Activated CD8-positive, alpha-beta T cell treated with anti-CD3 and anti-CD28 coated beads for 36 hours (primary cell): ENCODE results near the gene GALNT16. TPM values are rescaled to one million over a fixed set of nuclear protein-coding genes. Genes with fewer than 3 reads are reported as not detected.

Experiments
- ATAC-seq: fragments of 200-7000 bp; cut with Tn5 transposase; one replicate; pipeline ENCODE4 v1.10.0; 2021; ENCODE audit warnings: mild to moderate bottlenecking, moderate library complexity
- CTCF ChIA-PET: fragments of 350-600 bp; sonication (Branson Sonifier 250); formaldehyde crosslinking; loops from one replicate; lab custom pipeline; 2021; ENCODE audit warnings: antibody characterized with exemption; lab: Charles Lee
- POLR2A ChIA-PET: fragments of 350-600 bp; sonication (Branson Sonifier 250); formaldehyde crosslinking; loops from one replicate; lab custom pipeline; 2021; ENCODE audit warnings: antibody characterized with exemption; lab: Charles Lee
- DNase-seq: peaks from one replicate; pipeline ENCODE4 v3.0.0-alpha.2; 2020
- H3K27ac Mint-ChIP-seq: one replicate; pipeline ENCODE4 v1.8.0; 2021; ENCODE audit warnings: mild to moderate bottlenecking, mixed read lengths
- H3K27me3 Mint-ChIP-seq: one replicate; pipeline ENCODE4 v1.8.0; 2021; ENCODE audit warnings: mixed read lengths
- H3K36me3 Mint-ChIP-seq: one replicate; pipeline ENCODE4 v1.8.0; 2021; ENCODE audit warnings: low read depth, mixed read lengths
- H3K4me1 Mint-ChIP-seq: one replicate; pipeline ENCODE4 v1.8.0; 2021; ENCODE audit warnings: low read depth, mixed read lengths
- H3K4me3 Mint-ChIP-seq: one replicate; pipeline ENCODE4 v1.8.0; 2021; ENCODE audit warnings: mild to moderate bottlenecking, moderate library complexity, mixed read lengths
- H3K9me3 Mint-ChIP-seq: one replicate; pipeline ENCODE4 v1.8.0; 2021; ENCODE audit warnings: mixed read lengths
- CTCF ChIP-seq: fragments of 200-600 bp; IDR thresholded peaks from one replicate; pipeline ENCODE4 v1.8.0; 2022; ENCODE audit warnings: antibody characterized with exemption, mild to moderate bottlenecking
- intact Hi-C: fragments of 100-400 bp; cut with micrococcal nuclease; formaldehyde crosslinking; loops from one replicate; pipeline ENCODE4 v1.10.0; 2022
- total RNA-seq, 2 experiments: library from RNA; stranded (reverse); gene quantifications; one replicate each; pipeline ENCODE4 v1.2.3, GENCODE V29; 2021

Gene GALNT16
- total RNA-seq, 2 experiments from 2014 or later: not detected

DNA sequence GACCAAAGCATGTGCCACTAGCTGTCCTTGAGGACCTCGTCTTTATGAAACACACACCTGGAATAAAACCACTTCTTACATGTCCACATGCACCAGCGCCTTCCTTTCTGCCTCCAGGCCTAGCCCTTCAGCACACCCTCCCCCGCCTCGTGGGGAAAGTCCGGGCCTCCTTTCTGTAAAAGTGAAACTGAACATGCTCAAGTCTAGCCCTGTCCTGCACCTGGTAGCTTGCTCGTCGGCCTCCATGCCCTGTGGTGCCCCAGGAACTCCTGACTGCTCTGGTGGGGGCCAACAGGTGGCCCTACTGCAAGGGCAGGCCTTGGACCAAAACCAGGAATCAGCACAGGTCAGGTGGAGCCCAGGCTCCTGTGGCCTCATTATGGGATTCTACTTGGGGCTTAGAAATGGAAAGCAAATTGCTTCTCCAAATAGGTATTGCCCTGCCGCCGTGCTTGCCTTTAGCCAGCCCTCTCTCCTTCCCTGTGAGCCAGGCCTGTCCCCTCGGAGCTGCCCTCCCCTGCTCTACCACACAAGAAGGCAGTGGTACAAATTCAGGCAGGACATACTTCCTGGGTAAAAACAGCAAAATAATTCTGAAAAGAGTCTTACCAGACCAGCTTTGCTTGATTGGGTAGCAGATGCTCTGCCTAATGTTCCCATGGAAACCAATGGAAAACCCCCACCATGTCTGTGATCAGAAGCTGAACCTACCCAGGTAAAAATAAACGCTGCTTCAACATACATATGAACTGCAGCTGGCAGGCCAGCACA, 94.6 kb downstream of the GALNT16 start:
- TF ChIP-seq CTCF: no peak
- no peaks in the 10 kb centered on the region for H3K36me3 Mint-ChIP-seq
- H3K4me1 Mint-ChIP-seq: peaks cover 39% of the 10 kb centered on the region
- H3K27me3 Mint-ChIP-seq: no peaks in the 10 kb centered on the region
- ChIA-PET POLR2A (interaction anchor here (0.8 to 2.0 kb wide), 4 partner anchors 11 to 42 kb away, joined by 3 to 5 read pairs (median 4); no protein-coding TSS in a partner anchor), CTCF (interaction anchor here (1.1 to 2.0 kb wide), 2 partner anchors 30 to 112 kb away, joined by 3 to 7 read pairs; no protein-coding TSS in a partner anchor)
- ATAC-seq (peak; percentile 77), DNase-seq (peak; percentile 89)
- peak overlapping the region; percentile 88 for H3K27ac Mint-ChIP-seq
- intact Hi-C loops: no loop called here
- peak overlapping the region; percentile 63 for H3K4me3 Mint-ChIP-seq
- no peaks in the 10 kb centered on the region for H3K9me3 Mint-ChIP-seq

DNA sequence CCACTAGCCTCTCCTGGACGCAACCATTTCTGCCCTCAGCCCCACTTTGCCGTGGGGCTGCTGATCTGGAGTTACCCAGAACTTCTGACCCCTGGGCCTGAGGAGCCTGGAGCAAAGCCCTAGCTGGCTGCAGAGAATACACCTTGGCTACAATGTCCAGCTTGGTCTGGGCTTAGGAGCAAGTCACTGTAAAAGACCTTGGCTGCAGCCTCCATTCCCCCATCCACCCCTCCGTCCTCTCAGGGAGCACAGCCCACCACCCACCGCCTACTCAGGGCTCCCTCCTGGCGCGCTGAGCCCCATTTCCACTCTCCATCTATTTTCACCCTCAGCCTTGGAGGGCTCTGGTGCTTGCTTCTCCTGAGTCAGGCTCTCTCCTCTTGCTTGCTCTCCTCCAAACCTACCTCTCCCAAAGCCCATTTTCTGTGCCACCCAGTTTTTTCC, 95.2 kb downstream of the GALNT16 start:
- H3K9me3 Mint-ChIP-seq: no peaks in the 10 kb centered on the region
- ChIA-PET CTCF (interaction anchor here (1.1 to 2.0 kb wide), 2 partner anchors 29 to 112 kb away, joined by 3 to 7 read pairs; no protein-coding TSS in a partner anchor), POLR2A (interaction anchor here (0.8 to 2.0 kb wide), 3 partner anchors 10 to 42 kb away, joined by 3 to 5 read pairs (median 4); no protein-coding TSS in a partner anchor)
- intact Hi-C loops: no loop called here
- H3K27ac Mint-ChIP-seq: peak overlapping the region; percentile 88
- no peaks in the 10 kb centered on the region for H3K36me3 Mint-ChIP-seq
- no peaks in the 10 kb centered on the region for H3K27me3 Mint-ChIP-seq
- no peak overlapping the region for H3K4me3 Mint-ChIP-seq
- ATAC-seq (no peak), DNase-seq (no peak)
- H3K4me1 Mint-ChIP-seq: peaks cover 39% of the 10 kb centered on the region
- no peak for TF ChIP-seq CTCF

DNA sequence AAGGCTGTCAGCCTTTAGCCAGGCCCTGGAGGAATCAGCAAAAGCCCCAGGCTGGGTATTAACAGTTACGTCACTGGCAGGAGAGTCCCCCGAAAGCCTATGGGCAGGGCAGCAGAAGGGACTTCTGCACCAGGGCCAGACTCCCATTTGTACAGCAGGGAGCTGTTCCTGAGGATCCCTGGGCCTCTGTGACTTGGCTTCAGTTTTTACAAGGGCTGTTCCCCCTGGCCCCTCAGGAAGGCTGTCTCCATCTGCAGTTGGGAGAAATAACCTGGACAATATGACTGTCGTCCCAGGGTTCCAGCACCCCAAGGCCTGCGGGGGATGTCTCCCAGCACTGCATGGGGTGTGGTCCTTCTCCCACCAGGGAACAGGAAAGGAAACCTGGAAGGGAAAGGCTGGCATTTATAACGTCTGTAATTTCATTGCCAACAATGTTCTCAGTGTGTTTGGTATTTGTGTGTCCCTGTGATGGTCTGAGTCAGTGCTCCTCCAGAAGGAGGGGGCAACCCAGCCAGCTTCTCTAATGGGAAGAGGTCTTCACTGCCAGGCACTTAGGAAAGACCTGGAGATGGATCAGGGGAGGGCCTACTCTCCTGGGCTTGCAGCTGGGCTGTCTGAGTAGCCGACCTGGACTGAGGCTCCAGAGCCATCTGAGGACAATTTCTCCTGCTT, 95.8 kb downstream of the GALNT16 start:
- Mint-ChIP-seq H3K4me3 (no peak overlapping the region), H3K27ac (peak overlapping the region; percentile 49), H3K36me3 (no peaks in the 10 kb centered on the region), H3K27me3 (no peaks in the 10 kb centered on the region), H3K4me1 (peaks cover 42% of the 10 kb centered on the region), H3K9me3 (no peaks in the 10 kb centered on the region)
- DNase-seq (no peak), ATAC-seq (no peak)
- no peak for TF ChIP-seq CTCF
- ChIA-PET CTCF (interaction anchor here (2.0 kb wide), 1 partner anchor 113 kb away, joined by 7 read pairs; no protein-coding TSS in a partner anchor), POLR2A (interaction anchor here (1.3 to 2.0 kb wide), 3 partner anchors 10 to 42 kb away, joined by 4 to 7 read pairs (median 5); partner anchors contain the start of genes ERH and SLC39A9)
- intact Hi-C loops: no loop called here

- Mint-ChIP-seq H3K36me3 (no peaks in the 10 kb centered on the region), H3K4me1 (peaks cover 47% of the 10 kb centered on the region), H3K9me3 (no peaks in the 10 kb centered on the region), H3K4me3 (no peak overlapping the region), H3K27ac (no peak overlapping the region), H3K27me3 (no peaks in the 10 kb centered on the region)
- DNase-seq (no peak), ATAC-seq (no peak)
- POLR2A ChIA-PET: interaction anchor here (0.7 to 1.7 kb wide), 3 partner anchors 10 to 41 kb away, joined by 3 to 7 read pairs (median 4); partner anchors contain the start of genes ERH and SLC39A9
- CTCF ChIA-PET: interaction anchor here (1.5 to 1.7 kb wide), 2 partner anchors 10 to 102 kb away, joined by 4 to 8 read pairs; no protein-coding TSS in a partner anchor
- no peak for TF ChIP-seq CTCF
- intact Hi-C loops: no loop called here
These were observed 97.1 kb downstream of the GALNT16 start for GRCh38 chr14:69356903-69357543.
